GM10266 (cell line): Measurements from ENCODE around the gene CLK2.

Experiments used
- DNase-seq: peaks from one replicate; pipeline ENCODE4 v3.0.0; 2012; ENCODE audit errors: extremely low spot score
- TF ChIP-seq, protein P1 (sequence below): IDR thresholded peaks from 2 replicates; pipeline ENCODE4 v1.5.1; 2012; ENCODE audit warnings: mild to moderate bottlenecking, low read depth; ENCODE audit not compliant: control insufficient read depth, insufficient read depth; ENCODE audit errors: missing control alignments

The CLK2 gene

DNA sequence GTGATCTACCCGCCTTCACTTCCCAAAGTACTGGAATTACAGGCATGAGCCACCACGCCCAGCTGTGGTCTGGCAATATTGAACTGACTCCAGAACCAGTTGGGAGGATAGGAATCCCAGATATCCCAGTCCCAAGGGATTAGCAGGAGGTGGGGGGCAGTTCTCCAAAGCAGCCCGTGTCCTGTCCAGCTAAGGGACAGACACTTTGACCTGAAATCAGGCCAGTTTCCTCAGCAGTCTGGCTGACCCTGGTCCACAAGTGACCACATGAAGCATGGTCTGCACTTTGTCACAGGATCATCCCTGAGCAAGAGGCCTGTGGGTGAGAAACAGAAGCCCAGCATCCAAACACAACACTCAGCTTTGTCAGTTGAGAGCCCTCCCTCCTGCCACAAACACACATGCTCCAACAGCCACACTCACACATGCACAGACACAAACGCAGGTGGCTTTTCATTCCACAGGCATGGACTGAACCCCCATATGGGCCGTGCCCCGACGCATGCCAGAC, 32.6 kb upstream of the CLK2 start:
- DNase-seq = no peak

GRCh38 chr1:155304558-155305063, 31.3 kb upstream of the CLK2 start:
- TF ChIP-seq, protein P1, sequence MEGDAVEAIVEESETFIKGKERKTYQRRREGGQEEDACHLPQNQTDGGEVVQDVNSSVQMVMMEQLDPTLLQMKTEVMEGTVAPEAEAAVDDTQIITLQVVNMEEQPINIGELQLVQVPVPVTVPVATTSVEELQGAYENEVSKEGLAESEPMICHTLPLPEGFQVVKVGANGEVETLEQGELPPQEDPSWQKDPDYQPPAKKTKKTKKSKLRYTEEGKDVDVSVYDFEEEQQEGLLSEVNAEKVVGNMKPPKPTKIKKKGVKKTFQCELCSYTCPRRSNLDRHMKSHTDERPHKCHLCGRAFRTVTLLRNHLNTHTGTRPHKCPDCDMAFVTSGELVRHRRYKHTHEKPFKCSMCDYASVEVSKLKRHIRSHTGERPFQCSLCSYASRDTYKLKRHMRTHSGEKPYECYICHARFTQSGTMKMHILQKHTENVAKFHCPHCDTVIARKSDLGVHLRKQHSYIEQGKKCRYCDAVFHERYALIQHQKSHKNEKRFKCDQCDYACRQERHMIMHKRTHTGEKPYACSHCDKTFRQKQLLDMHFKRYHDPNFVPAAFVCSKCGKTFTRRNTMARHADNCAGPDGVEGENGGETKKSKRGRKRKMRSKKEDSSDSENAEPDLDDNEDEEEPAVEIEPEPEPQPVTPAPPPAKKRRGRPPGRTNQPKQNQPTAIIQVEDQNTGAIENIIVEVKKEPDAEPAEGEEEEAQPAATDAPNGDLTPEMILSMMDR = no peak
- DNase-seq = no peak

More for the DNA sequence above, 32.6 kb upstream of the CLK2 start:
- TF ChIP-seq, protein P1 = no peak

DNA sequence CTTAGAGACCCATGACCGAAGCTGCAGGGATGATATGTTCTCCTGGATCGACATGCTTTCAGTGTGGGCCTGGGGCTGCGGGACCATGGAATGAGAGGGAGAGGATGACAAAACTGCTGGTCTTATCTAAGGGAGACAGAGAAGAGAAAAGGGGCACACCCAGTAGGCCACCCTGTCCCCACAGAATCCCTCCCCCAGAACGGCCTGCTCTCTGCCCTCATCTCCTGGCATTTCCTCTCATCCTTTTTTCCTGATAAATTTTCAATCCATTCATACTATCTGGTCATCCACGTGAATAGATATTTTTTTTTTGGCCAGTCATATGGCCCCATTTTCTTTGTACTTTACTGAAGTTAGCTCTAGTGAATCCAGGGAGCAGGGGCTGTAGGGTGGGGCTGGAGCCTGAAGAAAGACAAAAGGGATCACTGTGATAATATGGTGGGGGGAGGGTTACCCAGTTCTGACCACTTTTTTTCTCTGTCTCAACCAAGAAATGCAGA, 28.1 kb upstream of the CLK2 start, which contains the start of gene PKLR:
Gene PKLR (minus strand): TSS at position 97 of the 500 bp plus-strand sequence. CDS start 43 bp downstream, at position 54.
- TF ChIP-seq, protein P1 = no peak

DNA sequence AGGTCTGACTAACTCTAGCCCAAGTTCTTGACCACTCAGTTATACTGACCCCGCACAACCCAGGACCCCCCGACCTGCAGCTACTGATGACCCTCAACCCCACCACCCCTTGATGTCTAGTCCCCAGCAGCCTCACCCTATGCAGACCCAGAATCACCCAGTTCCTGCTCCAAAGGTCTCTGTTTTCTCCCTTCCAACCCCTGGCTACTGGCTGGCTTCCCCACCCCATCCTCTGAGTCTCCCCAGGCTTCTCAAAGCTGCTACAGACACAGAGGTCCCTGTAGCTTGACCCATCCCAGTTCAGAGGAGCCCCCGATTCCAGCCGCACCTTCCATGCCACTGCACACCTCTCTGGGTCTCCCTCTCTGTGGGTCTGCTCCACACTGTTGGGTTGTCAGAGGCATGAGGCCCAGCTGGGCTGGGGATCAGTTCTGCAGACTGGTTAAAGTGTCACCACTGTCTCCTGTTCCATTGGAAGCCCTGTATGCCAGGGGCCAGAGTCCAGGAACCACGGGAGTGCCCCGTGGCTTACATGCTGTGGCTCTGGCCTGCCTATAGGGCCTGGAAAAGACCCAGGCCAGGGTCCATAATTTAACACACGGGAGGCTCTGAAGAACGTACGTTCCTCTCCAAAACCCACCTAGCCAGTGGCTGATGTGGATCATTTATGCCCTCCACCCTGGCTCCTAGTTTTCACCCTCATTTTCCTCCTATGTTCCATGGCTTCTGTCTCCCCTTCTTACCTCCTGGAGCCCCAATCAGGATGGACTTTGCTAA, 27.4 kb upstream of the CLK2 start:
- TF ChIP-seq, protein P1 = no peak
- no peak for DNase-seq

More for the DNA sequence above, 28.1 kb upstream of the CLK2 start, which contains the start of gene PKLR:
- no peak for DNase-seq

- TF ChIP-seq, protein P1 = no peak
- DNase-seq = no peak
Measured at GRCh38 chr1:155300024-155300423, 26.7 kb upstream of the CLK2 start.

DNA sequence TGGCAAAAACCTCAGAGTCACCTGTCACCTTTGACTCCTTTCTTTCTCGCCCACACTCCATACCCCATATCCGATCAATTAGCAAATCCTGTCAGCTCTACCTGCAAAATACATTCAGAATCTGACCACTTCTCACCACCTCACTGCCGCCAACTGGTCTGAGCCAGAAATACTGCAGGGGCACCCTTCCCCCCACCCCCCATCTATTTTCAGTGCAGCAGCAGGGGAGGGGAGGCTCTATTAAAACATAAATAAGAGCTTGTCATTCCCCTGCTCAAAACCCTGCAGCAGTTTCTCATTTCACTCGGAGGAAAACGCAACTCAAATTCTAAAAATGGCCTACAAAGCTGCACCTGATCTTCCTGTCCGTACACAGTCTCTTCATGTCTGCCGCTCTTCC, 24.1 kb upstream of the CLK2 start:
- DNase-seq = no peak
- TF ChIP-seq, protein P1 = no peak

DNA sequence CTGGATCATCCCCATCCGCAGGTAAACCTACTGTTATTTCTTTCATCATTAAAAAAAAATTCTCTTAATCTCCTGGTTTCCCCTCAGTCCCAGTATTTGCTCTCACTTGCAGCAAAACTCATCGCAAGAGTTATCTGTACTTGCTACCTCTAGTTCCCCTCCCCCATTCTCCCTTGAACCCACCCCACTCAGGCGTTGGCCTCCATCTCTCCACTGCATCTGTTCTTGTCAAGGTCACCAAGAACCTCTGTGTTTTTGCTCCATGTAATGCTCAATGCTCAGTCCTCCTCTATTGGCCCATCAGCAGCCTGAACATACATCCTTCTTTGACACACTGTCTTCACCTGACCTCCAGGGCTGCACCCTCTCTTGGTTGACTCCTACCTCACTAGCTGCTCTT, 23.4 kb upstream of the CLK2 start:
- DNase-seq = no peak
- TF ChIP-seq, protein P1 = no peak
